Tibial artery (tissue), 4 donors: Measurements from ENCODE around the gene KRT3.

ENCODE experiments used
- DNase-seq, 2 donors: peaks; one replicate each; pipeline ENCODE4 v3.0.0-alpha.2; 2019
- H3K27ac ChIP-seq, 2 donors: fragments of 200-600 bp; sonication (generic) in 1 of 2; 1 replicate in 1 of 2; 2 replicates in 1 of 2; pipeline ENCODE4 v1.5.1; 2018 to 2019; ENCODE audit warnings: mild to moderate bottlenecking in 1 of 2
- H3K27me3 ChIP-seq, 2 donors: fragments of 200-600 bp; sonication (generic) in 1 of 2; one replicate each; pipeline versions ENCODE4 v1.5.1 to v1.6.0; 2016 to 2019
- H3K36me3 ChIP-seq, 3 donors: fragments of 200-600 bp; sonication (generic) in 2 of 3; one replicate each; pipeline ENCODE4 v1.5.1; 2016 to 2019; ENCODE audit warnings: mild to moderate bottlenecking in 2 of 3
- H3K4me1 ChIP-seq, 4 donors: fragments of 200-600 bp; sonication (generic) in 2 of 4; 1 replicate in 3 of 4; 2 replicates in 1 of 4; pipeline ENCODE4 v1.5.1; 2016 to 2019
- H3K4me3 ChIP-seq, 2 donors: fragments of 200-600 bp; sonication (generic) in 1 of 2; 1 replicate in 1 of 2; 2 replicates in 1 of 2; pipeline ENCODE4 v1.5.1; 2018 to 2019; ENCODE audit warnings: mild to moderate bottlenecking in 2 of 2
- H3K9me3 ChIP-seq, 3 donors: fragments of 200-600 bp; sonication (generic) in 1 of 3; one replicate each; pipeline ENCODE4 v1.5.1; 2016 to 2019
- intact Hi-C: fragments of 100-400 bp; cut with DNase I; formaldehyde crosslinking; loops from one replicate; pipeline ENCODE4 v1.15.0; 2023; ENCODE audit warnings: low total_unique reads
- TF ChIP-seq, protein P1 (sequence below), 2 experiments: fragments of 200-600 bp in 1 of 2; fragments of 450-650 bp in 1 of 2; IDR thresholded peaks; one replicate each; pipeline ENCODE4 v1.5.1; 2017 to 2019; ENCODE audit warnings: antibody characterized with exemption in 2 of 2, mild to moderate bottlenecking in 1 of 2, moderate library complexity in 1 of 2

KRT3 gene

DNA sequence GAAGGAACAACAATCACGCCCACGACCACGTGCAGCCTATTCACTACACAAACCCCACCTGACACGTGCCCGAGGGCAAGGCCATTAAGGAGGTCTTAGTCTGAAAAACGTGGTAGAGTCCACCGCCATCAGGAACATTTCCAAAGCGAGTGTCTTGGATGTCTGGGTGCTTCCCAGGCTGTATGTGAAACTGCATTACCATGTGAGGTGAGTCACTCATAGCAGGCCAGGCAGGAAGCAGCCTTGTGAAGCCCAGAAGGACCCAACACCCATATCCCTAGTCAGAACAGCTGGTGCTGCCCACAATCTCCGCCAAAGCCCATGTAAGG, 41.5 kb upstream of the KRT3 start:
- H3K4me1 ChIP-seq: no peaks in the 10 kb centered on the region
- H3K4me3 ChIP-seq: no peak overlapping the region
- TF ChIP-seq, protein P1, sequence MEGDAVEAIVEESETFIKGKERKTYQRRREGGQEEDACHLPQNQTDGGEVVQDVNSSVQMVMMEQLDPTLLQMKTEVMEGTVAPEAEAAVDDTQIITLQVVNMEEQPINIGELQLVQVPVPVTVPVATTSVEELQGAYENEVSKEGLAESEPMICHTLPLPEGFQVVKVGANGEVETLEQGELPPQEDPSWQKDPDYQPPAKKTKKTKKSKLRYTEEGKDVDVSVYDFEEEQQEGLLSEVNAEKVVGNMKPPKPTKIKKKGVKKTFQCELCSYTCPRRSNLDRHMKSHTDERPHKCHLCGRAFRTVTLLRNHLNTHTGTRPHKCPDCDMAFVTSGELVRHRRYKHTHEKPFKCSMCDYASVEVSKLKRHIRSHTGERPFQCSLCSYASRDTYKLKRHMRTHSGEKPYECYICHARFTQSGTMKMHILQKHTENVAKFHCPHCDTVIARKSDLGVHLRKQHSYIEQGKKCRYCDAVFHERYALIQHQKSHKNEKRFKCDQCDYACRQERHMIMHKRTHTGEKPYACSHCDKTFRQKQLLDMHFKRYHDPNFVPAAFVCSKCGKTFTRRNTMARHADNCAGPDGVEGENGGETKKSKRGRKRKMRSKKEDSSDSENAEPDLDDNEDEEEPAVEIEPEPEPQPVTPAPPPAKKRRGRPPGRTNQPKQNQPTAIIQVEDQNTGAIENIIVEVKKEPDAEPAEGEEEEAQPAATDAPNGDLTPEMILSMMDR (IDR thresholded peaks at IDR 0.05): no peak
- H3K36me3 ChIP-seq: no peaks in the 10 kb centered on the region
- DNase-seq: no peak
- no peak overlapping the region for H3K27ac ChIP-seq
- H3K9me3 ChIP-seq: no peaks in the 10 kb centered on the region
- intact Hi-C loops: no loop called here
- H3K27me3 ChIP-seq: peaks cover 0 to 40% of the 10 kb centered on the region in 2 donors

DNA sequence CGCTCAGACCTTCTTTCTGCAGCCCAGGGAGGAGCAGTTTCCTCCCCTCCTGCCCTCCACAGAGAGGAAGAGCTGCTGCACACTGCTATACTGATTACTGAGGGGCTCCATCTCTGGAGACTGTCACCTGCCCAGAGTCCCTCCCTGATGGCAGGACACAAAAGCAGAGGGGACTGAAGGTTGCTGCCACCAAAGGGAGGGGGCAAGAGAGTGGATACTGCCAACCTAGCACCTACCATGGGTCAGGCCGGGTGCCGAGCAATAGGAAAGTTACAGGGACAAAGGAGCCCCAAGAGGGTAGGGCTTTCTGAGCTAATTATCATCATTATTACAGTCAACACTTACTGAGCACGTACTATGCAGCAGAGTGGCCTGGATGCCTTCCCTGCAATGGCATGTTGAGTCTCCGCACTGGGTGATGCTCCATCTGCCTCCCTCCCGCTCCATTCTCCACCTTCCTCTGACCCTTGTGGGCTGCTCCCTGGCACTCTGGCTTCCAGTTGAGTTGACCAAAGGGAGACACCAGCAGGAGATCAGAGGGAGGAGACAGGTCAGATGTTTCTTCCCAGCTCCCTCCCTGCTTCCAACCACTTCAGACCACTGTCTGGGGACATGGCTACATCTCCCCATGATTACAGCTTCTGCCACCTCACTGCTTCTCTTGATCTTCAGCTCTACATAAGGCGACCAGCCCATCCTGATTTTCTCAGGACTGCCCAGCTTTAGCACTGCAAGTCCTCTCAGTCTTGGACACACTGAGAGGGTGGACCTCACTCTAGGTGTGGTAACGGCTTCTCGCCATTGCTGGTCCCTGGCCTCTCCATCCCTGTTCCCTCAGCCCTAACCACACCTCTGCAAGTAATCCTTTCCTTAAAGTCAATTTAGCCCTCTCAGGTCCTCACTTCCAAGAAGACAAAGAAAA, 40.8 kb upstream of the KRT3 start:
- intact Hi-C loops: no loop called here
- no peak overlapping the region for H3K27ac ChIP-seq

DNA sequence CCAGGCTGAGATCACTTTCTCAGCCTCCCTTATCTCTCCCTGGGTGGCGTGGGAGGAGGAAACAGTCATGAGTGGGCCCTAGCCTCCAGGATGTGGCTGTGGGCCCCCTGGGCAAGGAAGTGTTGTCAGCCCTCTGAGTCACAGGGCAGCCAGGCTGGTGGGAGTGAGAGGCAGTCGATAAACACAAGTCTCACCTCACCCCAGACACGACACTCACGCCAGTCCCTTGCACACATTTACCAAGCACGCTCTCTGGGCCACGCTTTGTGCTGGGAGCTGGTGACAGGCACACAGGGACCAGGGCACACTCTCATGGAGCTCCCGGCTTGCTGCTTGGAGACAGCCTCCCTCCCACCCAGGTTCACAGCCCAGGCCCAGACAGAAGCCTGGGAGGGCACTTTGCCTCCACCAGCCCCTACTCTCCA, 40.1 kb upstream of the KRT3 start:
- no peaks in the 10 kb centered on the region for H3K9me3 ChIP-seq
- no peak for DNase-seq
- H3K27me3 ChIP-seq: peaks cover 0 to 40% of the 10 kb centered on the region in 2 donors
- no peak overlapping the region for H3K27ac ChIP-seq
- no peaks in the 10 kb centered on the region for H3K36me3 ChIP-seq
- no peaks in the 10 kb centered on the region for H3K4me1 ChIP-seq
- TF ChIP-seq, protein P1 (IDR thresholded peaks at IDR 0.05): no peak
- intact Hi-C loops: no loop called here
- H3K4me3 ChIP-seq: no peak overlapping the region

More for the DNA sequence above, 40.8 kb upstream of the KRT3 start:
- no peaks in the 10 kb centered on the region for H3K4me1 ChIP-seq
- TF ChIP-seq, protein P1 (IDR thresholded peaks at IDR 0.05): no peak
- no peak for DNase-seq
- H3K36me3 ChIP-seq: no peaks in the 10 kb centered on the region
- H3K9me3 ChIP-seq: no peaks in the 10 kb centered on the region
- no peak overlapping the region for H3K4me3 ChIP-seq
- peaks cover 0 to 40% of the 10 kb centered on the region in 2 donors for H3K27me3 ChIP-seq

DNA sequence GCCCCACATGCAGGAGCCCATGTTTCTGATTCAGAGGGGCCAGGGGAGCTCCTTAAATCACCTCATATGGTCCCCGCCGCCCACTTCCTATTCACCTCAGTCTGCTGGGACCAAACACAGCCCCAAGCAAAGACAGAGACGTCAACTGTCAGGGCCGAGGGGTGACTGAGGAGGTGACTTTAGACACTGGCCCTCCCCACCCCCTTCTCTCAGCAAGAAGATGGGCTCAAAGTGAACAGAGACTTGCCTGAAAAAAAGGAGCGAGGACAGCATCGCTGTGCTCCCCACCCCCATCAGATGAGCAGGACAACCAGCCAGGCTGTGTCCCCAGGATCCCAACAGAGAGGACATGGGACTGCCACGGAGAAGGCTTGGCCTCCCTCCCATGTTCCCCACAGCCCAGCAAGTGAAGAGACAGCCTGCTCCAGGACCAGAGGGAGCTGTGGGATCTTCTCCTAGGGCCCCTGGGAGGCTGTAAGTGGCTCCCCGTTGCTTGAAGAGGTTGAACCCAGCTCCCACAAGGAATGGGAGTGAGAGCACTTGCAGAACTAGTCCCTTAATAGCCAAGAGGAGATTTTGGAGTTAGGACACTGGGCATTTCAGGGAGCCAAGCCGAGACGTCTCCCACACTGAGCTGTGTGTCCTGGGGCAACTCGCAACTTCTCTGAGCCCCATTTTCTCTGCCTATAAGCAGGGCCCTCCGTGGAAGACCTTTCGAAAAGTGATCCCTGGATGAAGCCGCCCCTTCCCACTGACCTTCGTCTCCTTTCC, 39.5 kb upstream of the KRT3 start:
- Histone ChIP-seq H3K9me3 (no peaks in the 10 kb centered on the region), H3K4me1 (no peaks in the 10 kb centered on the region), H3K36me3 (no peaks in the 10 kb centered on the region), H3K27ac (no peak overlapping the region), H3K4me3 (no peak overlapping the region), H3K27me3 (peaks cover 0 to 40% of the 10 kb centered on the region in 2 donors)
- intact Hi-C loops: no loop called here
- DNase-seq: no peak
- TF ChIP-seq, protein P1 (IDR thresholded peaks at IDR 0.05): no peak

DNA sequence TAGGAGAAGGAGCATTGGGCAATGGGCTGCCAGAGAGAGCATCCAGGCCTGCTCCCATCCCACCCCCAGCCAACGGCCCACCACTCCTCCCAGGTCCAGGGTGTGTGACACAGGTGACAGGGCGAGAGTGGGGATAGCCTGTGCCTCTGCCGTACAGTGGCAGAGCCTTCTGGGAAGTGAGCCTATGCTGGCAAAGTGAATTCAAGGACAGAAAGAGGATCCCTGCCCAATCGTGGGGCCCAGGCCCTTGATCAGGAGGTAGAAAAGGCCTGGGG, 38.7 kb upstream of the KRT3 start:
- intact Hi-C loops: no loop called here
- DNase-seq: no peak
- H3K27me3 ChIP-seq: peaks cover 0 to 36% of the 10 kb centered on the region in 2 donors
- TF ChIP-seq, protein P1 (IDR thresholded peaks at IDR 0.05): no peak
- H3K4me1 ChIP-seq: no peaks in the 10 kb centered on the region
- H3K27ac ChIP-seq: no peak overlapping the region
- H3K9me3 ChIP-seq: no peaks in the 10 kb centered on the region
- no peaks in the 10 kb centered on the region for H3K36me3 ChIP-seq
- no peak overlapping the region for H3K4me3 ChIP-seq
